T1000 (cell line): ENCODE results near the gene FOXA1.

ENCODE experiments used
- DNase-seq: peaks from one replicate; lab custom pipeline; 2025; ENCODE audit warnings: mixed read lengths; lab: John Stamatoyannopoulos, UW

The FOXA1 gene

GRCh38 chr14:37589715-37590427 lies 5.2 kb downstream of the FOXA1 start:
- no peak for DNase-seq

GRCh38 chr14:37588956-37589714 lies 5.9 kb downstream of the FOXA1 start:
- DNase-seq: no peak

- no peak for DNase-seq
These were observed 6.4 kb downstream of the FOXA1 start for GRCh38 chr14:37588667-37588955.

GRCh38 chr14:37587881-37588666 lies 7.0 kb downstream of the FOXA1 start:
- no peak for DNase-seq

GRCh38 chr14:37587131-37587803 lies 7.8 kb downstream of the FOXA1 start:
- no peak for DNase-seq

DNA sequence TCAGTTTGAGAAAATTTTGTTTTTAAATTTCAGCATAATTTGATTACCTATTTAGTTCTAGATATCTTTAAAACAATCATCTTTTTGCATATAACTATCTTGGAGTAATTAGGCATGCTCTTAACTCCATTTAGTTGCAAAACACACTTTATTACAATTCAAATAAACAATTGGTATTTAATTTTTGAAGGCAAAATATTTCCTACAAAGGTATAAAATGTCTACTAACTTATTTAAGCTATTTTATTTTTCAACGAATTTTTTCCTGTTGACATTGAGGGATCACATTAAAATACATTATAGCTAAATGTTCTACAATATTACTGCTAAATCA lies 8.3 kb downstream of the FOXA1 start:
- DNase-seq: no peak

DNA sequence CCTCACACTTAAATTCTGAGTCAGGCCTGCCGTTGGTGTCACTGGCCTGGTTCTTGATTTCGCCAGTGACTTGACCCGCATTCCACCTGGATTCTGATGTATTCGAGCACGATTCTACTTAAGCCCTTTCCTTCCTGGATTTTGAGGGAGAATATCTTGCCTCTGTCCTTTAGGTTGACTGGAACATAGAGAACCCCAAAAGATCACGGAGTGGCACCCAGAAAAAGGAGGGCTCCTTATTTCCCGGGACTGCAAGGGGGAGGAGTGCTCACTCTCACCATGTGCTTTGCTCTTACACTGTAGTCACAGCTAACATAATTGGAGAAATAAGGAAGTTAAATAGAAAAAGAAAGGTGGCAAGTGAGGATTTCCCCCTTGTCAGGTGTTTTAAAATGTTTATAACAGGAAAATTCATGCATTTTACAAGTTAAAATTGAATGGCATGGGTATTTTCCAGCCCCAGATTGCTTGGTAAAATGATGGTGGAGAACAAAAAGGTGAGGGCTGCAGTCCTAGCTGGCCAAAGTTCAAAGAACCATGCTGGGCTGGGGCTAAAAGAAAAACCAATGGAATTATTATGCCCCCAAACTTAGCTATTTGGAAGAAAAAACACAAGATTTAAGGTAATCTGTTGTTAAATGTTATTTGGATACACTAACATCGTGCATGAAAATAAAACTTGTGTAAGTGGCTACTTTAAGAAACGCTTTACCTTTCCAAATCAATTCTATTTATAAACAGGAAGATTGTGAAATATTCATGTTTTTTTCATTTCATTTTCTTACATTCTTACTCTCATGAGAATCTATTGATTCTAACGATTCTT lies 8.9 kb downstream of the FOXA1 start:
- DNase-seq: no peak

GRCh38 chr14:37585101-37585511 lies 9.9 kb downstream of the FOXA1 start:
- DNase-seq: no peak

DNA sequence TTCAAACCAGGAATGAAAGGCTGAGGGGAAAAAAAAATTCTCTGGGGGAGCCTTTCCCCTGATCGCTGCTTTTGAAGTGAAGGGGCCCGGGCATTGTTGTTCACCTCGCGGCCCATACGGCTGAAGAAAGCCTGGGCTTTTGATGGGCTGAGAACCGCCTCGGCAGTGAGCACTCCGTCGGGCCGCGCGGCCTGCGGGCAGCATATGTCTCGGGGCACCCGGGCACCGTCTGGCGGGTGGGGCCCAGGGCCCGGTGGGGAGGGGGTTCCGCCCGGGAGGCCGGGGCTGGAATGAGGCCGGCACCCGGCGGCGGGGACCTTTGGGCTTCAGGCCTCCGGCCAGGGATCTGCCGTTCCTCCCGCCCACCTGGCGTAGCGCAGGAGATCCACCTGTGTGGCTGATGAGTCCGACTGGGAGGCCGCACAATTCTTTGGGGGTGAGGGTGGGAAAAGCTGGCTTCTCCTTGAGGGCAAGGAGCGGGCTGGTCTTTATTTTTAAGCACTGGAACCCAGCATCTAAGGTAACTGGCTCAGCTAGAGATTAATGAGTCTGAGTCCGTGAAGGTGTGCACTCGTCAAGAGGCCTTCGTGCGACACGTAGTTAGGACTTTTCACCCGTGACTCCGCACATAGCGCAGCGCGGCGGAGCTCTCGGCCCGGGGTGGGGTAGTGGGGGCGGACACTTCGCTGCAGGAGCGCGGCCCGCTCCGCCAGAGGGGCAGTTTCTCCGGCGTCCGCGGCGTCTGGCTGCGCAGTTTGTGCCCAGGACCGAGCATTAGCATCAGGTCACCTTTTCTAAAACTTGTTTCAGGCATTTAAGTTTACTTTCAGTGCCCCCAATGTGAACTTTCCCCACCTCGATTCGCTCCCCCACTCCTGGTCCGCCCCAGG lies 10.6 kb downstream of the FOXA1 start:
- DNase-seq: no peak

- DNase-seq: no peak
These were observed 11.5 kb downstream of the FOXA1 start for GRCh38 chr14:37583358-37584210.

GRCh38 chr14:37580146-37580545 lies 14.9 kb downstream of the FOXA1 start:
- no peak for DNase-seq

DNA sequence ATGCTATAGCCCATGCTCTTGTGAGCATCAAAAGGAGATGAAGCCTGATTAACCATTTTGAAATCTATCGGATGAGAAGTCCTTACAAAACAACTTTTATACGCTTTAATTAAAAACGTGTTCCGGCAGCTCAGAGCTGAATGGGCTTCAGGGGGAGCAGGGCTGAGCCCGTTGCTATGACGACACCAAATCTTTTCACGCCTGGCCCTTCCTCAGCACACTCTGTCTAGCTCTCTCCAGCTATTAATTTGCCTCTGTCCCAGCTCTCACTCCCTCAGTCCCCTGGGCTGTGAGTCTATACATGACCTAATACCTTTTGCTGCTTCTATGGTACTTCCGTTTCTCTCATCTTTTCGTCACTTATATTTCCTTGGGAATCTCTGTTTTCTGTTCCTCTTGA lies 15.8 kb downstream of the FOXA1 start:
- no peak for DNase-seq

DNA sequence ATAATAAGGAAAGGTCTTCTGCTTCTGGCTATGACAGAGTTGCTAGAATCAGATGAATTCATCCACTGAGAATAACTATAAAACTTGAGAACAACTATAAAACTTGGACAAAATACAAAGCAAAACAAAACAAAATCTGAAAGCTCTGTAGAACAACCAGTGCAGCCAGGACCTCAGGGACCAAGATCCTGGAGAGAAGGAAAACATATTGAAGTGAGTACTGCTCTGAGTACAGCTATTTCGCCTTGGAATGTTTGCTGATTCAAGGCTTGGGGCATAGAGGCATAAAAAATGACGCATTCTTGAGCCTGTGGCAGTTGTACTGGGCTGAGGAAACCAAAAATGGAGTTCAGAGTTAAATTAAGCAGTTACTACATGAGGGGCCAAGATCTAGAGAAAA lies 21.7 kb downstream of the FOXA1 start:
- DNase-seq: no peak

DNA sequence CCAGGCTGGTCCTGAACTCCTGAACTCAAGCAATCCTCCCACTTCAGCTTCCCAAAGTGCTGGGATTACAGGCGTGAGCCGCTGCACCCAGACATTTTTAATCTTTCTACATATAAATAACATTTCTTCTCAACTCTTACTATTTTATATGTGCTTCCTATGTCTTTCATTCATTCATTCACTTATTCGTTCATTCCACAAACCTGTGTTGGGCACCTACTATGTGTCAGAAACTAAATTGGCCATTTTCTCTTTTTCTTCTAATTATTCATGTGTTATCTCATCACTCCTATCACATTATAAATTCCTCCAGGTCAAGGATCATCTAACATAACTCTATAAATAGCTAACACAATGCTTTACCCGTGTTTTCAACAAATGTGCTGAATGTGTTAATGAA lies 23.7 kb downstream of the FOXA1 start:
- no peak for DNase-seq

DNA sequence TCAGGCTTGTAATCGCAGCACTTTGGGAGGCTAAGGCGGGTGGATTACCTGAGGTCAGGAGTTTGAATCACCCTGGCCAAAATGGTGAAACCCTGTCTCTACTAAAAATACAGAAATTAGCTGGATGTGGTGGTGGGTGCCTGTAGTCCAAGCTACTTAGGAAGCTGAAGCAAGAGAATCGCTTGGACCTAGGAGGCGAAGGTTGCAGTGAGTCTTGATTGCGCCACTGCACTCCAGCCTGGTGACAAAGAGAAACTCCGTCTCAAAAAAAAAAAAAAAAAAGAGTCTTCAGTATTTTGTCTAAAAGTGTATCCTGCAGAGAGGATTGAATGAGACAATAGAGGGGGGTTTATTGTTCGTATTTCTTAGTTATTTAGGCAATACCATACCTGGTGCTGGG lies 25.3 kb downstream of the FOXA1 start:
- DNase-seq: no peak

- DNase-seq: no peak
These were observed 28.2 kb downstream of the FOXA1 start for GRCh38 chr14:37566811-37567371.

DNA sequence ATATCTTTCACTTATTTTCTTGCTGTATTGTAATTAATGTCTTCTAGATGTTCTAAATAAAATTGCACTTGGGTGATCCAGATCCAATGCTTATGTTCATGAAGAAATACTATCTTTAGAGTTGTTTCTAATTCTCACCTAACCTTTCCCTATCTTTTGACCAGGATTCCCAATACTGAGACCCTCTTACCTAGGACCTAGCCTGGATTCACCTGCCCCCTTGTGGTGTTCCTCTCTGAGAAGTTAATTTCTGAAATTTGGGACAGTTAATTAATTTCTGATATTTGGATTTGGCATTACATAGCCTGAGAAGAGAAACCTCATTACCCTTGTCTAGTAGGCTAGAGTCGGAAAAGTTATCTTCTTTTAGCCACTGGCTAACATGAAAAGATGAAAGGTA lies 29.5 kb downstream of the FOXA1 start:
- DNase-seq: no peak

DNA sequence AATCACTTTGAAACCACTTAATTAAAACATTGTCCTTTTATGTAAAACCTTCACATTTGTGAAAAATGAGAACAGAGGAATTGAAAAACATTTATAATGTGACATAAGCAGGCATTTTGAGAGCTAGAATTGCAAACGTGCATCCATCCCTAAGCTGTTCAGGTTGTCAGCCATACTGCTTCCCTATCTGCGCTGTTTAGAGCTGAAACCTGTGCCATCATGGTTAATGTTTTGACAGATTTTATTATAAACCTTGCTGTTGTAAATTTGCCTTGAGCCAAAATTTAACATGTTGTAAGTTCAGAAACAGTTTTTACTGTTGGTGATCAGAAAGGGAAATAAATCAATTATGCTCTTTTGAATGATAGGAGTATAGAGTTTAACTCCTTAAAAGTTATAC lies 31.9 kb downstream of the FOXA1 start:
- no peak for DNase-seq

DNA sequence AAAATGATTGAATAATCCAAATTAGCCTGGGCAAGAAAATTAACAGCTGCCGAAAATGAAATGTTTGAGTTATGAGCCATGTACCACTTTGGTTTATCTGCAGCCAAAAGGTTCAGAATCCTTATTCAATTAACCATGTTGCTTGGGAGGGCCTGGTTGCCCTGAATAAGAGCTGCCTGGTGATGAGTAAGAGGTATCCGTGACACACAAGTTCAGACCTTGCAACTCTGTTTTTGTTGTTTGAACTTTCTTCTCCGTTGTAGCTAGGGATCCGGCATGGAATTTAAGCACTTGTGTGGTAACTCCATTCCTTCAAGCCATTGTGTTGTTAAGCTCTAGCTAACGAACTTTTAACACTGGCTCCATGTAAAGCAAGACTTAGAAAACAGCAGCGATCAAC lies 35.7 kb downstream of the FOXA1 start:
- no peak for DNase-seq
